GM19397 (cell line): ENCODE measurements around the gene B9D1.
"Not testable (repeated sequence)": the region's sequence is repeated elsewhere in the genome, so short reads cannot be mapped to it uniquely, and the experiment has no call there.

Experiments
- ATAC-seq: cut with Tn5 transposase; IDR thresholded peaks from one replicate; pipeline ENCODE4 v1.9.1; 2021; ENCODE audit warnings: mild to moderate bottlenecking, moderate library complexity; ENCODE audit not compliant: unreplicated experiment

The B9D1 gene

GRCh38 chr17:19361326-19361725 is 1.2 kb downstream of the B9D1 start:
- ATAC-seq: no peak

GRCh38 chr17:19360772-19361171 is 1.8 kb downstream of the B9D1 start:
- no peak for ATAC-seq

- ATAC-seq: no peak
Measured at GRCh38 chr17:19359856-19360255, 2.7 kb downstream of the B9D1 start.

- ATAC-seq: no peak
Measured at GRCh38 chr17:19359151-19359550, 3.4 kb downstream of the B9D1 start.

GRCh38 chr17:19357761-19358160 is 4.8 kb downstream of the B9D1 start:
- no peak for ATAC-seq

- no peak for ATAC-seq
Measured at GRCh38 chr17:19357351-19357750, 5.2 kb downstream of the B9D1 start.

- no peak for ATAC-seq
Measured at GRCh38 chr17:19354748-19355147, 7.8 kb downstream of the B9D1 start.

- ATAC-seq: not testable (repeated sequence)
Measured at GRCh38 chr17:19353401-19353800, 9.1 kb downstream of the B9D1 start.

- no peak for ATAC-seq
Measured at GRCh38 chr17:19348806-19349205, 13.7 kb downstream of the B9D1 start.

- ATAC-seq: no peak
Measured at GRCh38 chr17:19348081-19348650, 14.4 kb downstream of the B9D1 start.

GRCh38 chr17:19347323-19348080 is 15.0 kb downstream of the B9D1 start:
- no peak for ATAC-seq

GRCh38 chr17:19346351-19347255 is 15.9 kb downstream of the B9D1 start:
- ATAC-seq: no peak

- ATAC-seq: no peak
Measured at GRCh38 chr17:19345486-19346350, 16.8 kb downstream of the B9D1 start.

GRCh38 chr17:19345067-19345460 is 17.5 kb downstream of the B9D1 start:
- no peak for ATAC-seq

GRCh38 chr17:19344311-19345066 is 18.0 kb downstream of the B9D1 start:
- ATAC-seq: no peak

GRCh38 chr17:19343671-19344151 is 18.8 kb downstream of the B9D1 start:
- ATAC-seq: no peak

GRCh38 chr17:19343256-19343630 is 19.3 kb downstream of the B9D1 start:
- no peak for ATAC-seq

GRCh38 chr17:19342611-19343255 is 19.8 kb downstream of the B9D1 start:
- no peak for ATAC-seq
